ENCODE measurements around the gene TUBA4B. TPM values are rescaled to one million over a fixed set of nuclear protein-coding genes. Genes with fewer than 3 reads are reported as not detected.
A peak's percentile ranks its signal among the peaks of the same experiment; 100 is the strongest.
"Not testable (repeated sequence)": the region's sequence is repeated elsewhere in the genome, so short reads cannot be mapped to it uniquely, and the experiment has no call there.

TUBA4B gene
- total and polyA plus RNA-seq, 12 donors: not detected

DNA sequence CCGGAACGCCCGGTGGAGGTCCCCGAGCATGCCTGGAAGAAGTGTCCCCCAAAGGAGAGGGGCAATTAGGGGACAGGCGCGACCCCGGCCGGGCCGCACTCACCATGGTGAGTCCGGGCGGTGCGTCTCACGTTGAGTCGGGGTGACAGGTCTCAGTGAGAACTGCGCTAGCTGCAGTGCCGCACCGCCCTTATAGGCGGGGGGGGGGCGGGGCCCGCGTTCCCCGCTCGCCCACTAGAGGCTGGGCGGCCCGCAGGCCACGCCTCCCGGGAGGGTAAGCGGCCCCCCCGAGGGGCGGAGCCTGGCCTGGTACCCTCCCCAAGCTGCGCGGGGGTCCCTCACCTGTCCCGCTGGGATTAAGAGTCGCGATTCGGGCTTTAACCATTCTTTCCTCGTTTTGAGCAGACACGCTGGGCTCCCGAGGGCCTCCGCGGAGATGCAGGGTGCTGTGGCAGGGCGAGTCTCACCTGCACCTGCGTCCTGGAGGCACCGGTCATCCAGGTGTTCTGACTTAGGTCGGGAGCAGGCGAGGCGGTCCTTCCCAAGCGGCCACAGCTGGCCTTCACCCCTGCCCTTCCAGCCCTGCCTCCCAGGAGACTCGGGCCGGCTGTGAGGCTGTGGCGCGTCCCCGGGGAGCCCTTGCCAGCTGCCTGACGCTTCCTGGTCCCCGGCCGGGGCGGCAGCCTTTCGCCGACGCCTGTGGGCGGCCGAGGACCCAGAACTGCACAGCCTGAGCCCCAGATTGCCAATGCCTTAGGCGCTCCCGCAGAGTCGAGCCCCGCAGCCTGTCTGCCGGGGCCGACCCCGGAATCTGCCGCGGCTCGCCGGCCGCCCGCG is 928 bp downstream of the TUBA4B start, which contains the start of gene TUBA4A:
Gene TUBA4A, minus strand, starts transcription at position 166 of the 837 bp plus-strand sequence. Its CDS starts 60 bp downstream, at position 106.
- 0 to 1% methylated on average over 72 to 76 of the region's 76 CpGs for WGBS, 2 donors
- TF ChIP-seq, protein P1, sequence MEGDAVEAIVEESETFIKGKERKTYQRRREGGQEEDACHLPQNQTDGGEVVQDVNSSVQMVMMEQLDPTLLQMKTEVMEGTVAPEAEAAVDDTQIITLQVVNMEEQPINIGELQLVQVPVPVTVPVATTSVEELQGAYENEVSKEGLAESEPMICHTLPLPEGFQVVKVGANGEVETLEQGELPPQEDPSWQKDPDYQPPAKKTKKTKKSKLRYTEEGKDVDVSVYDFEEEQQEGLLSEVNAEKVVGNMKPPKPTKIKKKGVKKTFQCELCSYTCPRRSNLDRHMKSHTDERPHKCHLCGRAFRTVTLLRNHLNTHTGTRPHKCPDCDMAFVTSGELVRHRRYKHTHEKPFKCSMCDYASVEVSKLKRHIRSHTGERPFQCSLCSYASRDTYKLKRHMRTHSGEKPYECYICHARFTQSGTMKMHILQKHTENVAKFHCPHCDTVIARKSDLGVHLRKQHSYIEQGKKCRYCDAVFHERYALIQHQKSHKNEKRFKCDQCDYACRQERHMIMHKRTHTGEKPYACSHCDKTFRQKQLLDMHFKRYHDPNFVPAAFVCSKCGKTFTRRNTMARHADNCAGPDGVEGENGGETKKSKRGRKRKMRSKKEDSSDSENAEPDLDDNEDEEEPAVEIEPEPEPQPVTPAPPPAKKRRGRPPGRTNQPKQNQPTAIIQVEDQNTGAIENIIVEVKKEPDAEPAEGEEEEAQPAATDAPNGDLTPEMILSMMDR (IDR thresholded peaks at IDR 0.05): peak in 2 of 9 donors; percentile 12 to 25
- peaks cover 25 to 58% (median 48%) of the 10 kb centered on the region in 9 donors for H3K4me1 ChIP-seq

GRCh38 chr2:219254590-219255201 is 1.7 kb downstream of the TUBA4B start:
- H3K27me3 ChIP-seq: peaks cover 0 to 35% (median 5%) of the 10 kb centered on the region in 7 donors
- intact Hi-C loops (cut with DNase I): no loop called here
- H3K36me3 ChIP-seq: peaks cover 0 to 18% (median 7%) of the 10 kb centered on the region in 9 donors
- H3K4me3 ChIP-seq: peak overlapping the region; percentile 54 to 95 (median 76)
- WGBS, 2 donors: 23 to 26% methylated on average over 12 of the region's 12 CpGs
- DNase-seq (no peak), ATAC-seq (peak in 7 of 8 donors; percentile 0 to 27 (median 5))
- H3K27ac ChIP-seq: peak overlapping the region in 7 of 10 donors; percentile 81 to 99 (median 89)
- no peaks in the 10 kb centered on the region for H3K9me3 ChIP-seq
- TF ChIP-seq, protein P1 (IDR thresholded peaks at IDR 0.05): no peak
- H3K4me1 ChIP-seq: peaks cover 18 to 51% (median 41%) of the 10 kb centered on the region in 9 donors

More for the DNA sequence above, 928 bp downstream of the TUBA4B start, which contains the start of gene TUBA4A:
- Histone ChIP-seq H3K27ac (peak within 1 kb of the TSS in 9 of 10 donors; percentile 6 to 99 (median 84)), H3K9me3 (no peaks in the 10 kb centered on the region), H3K27me3 (peaks cover 0 to 35% (median 5%) of the 10 kb centered on the region in 7 donors), H3K4me3 (peak within 1 kb of the TSS; percentile 54 to 95 (median 76)), H3K36me3 (peaks cover 0 to 21% (median 7%) of the 10 kb centered on the region in 9 donors)
- ATAC-seq: peak; percentile 90 to 95 (median 94)
- DNase-seq: peak; percentile 83 to 86
- intact Hi-C loops (cut with DNase I): loop anchor here in 2 of 10 donors (2.0 kb wide), 2 partner anchors 25 to 41 kb away; partner anchors contain the start of gene DNAJB2 (in 2 of the 2)

GRCh38 chr2:219258942-219259341 is 5.9 kb downstream of the TUBA4B start:
- peaks cover 0 to 14% (median 9%) of the 10 kb centered on the region in 9 donors for H3K4me1 ChIP-seq
- peaks cover 0 to 38% (median 10%) of the 10 kb centered on the region in 7 donors for H3K27me3 ChIP-seq
- H3K36me3 ChIP-seq; H3K4me3 ChIP-seq; H3K9me3 ChIP-seq; intact Hi-C loops (cut with DNase I); DNase-seq; ATAC-seq; H3K27ac ChIP-seq: not testable (repeated sequence)
- WGBS, 2 donors: 88 to 89% methylated on average over 10 of the region's 10 CpGs

DNA sequence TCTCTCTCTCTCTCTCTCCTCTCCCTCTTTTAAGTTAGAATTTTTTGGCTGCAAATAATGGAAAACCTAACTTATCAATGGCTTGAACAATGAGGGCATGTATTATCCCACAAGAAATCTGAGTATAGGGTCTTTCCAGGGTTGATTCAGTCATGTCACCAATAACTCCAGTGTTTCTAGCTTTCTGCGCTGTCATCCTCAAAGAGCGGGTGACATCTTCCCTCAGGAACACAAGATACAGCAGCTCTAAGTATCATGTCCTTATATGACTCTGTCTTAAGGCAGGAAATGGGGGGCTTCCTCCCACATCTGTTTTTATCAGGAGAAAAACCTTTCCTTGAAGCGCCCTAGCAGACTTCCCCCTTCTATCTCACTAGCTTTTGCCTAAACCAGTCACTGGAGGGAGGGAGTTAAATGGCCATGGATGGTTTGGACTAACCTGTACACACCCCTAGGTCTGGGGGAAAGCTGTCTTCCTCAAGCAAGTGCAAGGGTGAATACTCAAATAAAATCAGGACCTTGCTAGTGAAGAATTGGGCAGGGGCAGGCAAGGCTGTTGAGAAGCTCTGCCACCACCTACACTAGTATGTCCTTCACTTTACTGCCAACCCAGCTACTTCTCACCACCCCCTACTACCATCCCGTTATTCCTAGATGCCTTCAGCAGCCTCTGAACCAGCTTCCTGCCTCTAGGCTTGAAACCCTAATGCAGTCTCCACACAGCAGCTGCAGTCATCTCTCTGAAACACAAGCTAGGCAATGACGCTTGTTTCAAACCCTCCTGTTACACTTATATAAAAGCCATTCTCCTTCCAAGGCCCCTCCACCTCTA is 8.2 kb downstream of the TUBA4B start:
- Histone ChIP-seq H3K27ac (no peak overlapping the region), H3K4me1 (no peaks in the 10 kb centered on the region), H3K27me3 (peaks cover 0 to 29% (median 10%) of the 10 kb centered on the region in 7 donors), H3K9me3 (no peaks in the 10 kb centered on the region), H3K4me3 (no peak overlapping the region), H3K36me3 (no peaks in the 10 kb centered on the region)
- intact Hi-C loops (cut with DNase I): no loop called here
- TF ChIP-seq, protein P1 (IDR thresholded peaks at IDR 0.05): no peak
- ATAC-seq (no peak), DNase-seq (no peak)
- 43 to 51% methylated on average over 5 of the region's 5 CpGs for WGBS, 2 donors

All from heart right ventricle (tissue), 16 donors.